ENCODE results near the gene PACSIN2.
"Not testable (repeated sequence)": the region's sequence is repeated elsewhere in the genome, so short reads cannot be mapped to it uniquely, and the experiment has no call there.

Gene PACSIN2

DNA sequence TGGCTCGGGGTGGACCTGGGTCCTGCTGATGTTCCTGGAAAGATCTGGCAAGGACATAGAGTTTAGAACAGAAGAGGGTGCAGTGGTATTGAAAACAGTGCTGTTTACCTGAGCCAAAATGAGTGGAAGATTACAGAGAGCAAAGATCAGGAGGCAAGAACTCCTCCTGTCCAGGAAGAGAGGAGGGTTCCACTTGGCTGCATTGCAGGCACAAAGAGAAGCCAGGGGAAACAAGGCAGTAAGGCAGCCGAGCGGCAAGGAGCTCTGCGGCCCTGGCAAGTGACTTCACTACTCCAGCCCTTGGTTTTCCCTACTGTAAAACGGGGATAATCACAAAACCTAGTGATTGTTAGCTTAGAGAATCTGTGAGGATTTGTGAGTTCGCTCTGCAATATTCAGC is 3.7 kb upstream of the PACSIN2 start:
- POLR2A ChIA-PET = no interaction called here
- CTCF ChIA-PET = no interaction called here
- DNase-seq (ENCODE audit: extremely low spot score) = no peak
- TF ChIP-seq FOXM1 (IDR thresholded peaks at IDR 0.05; ENCODE audit: borderline replicate concordance) (no peak), ZNF384 (IDR thresholded peaks at IDR 0.05) (no peak), NFRKB (IDR thresholded peaks at IDR 0.05) (no peak), LEF1 (IDR thresholded peaks at IDR 0.05; ENCODE audit: borderline replicate concordance) (no peak), L3MBTL2 (conservative IDR thresholded peaks at IDR 0.05) (no peak), TARDBP (IDR thresholded peaks at IDR 0.05) (no peak), ELF4 (IDR thresholded peaks at IDR 0.05) (no peak), SUZ12 (IDR thresholded peaks at IDR 0.05) (no peak), ARNT (IDR thresholded peaks at IDR 0.05) (no peak), CTBP1 (IDR thresholded peaks at IDR 0.05; ENCODE audit: borderline replicate concordance) (no peak), HDGF (IDR thresholded peaks at IDR 0.05; ENCODE audit: borderline replicate concordance) (no peak), FOXK2 (IDR thresholded peaks at IDR 0.05) (no peak), SP1 (IDR thresholded peaks at IDR 0.05) (no peak), BHLHE40 (IDR thresholded peaks at IDR 0.05; ENCODE audit: borderline replicate concordance) (no peak), FOXA1 (IDR thresholded peaks at IDR 0.05) (no peak)
- TF ChIP-seq, protein P1, sequence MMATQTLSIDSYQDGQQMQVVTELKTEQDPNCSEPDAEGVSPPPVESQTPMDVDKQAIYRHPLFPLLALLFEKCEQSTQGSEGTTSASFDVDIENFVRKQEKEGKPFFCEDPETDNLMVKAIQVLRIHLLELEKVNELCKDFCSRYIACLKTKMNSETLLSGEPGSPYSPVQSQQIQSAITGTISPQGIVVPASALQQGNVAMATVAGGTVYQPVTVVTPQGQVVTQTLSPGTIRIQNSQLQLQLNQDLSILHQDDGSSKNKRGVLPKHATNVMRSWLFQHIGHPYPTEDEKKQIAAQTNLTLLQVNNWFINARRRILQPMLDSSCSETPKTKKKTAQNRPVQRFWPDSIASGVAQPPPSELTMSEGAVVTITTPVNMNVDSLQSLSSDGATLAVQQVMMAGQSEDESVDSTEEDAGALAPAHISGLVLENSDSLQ (IDR thresholded peaks at IDR 0.05) = no peak

DNA sequence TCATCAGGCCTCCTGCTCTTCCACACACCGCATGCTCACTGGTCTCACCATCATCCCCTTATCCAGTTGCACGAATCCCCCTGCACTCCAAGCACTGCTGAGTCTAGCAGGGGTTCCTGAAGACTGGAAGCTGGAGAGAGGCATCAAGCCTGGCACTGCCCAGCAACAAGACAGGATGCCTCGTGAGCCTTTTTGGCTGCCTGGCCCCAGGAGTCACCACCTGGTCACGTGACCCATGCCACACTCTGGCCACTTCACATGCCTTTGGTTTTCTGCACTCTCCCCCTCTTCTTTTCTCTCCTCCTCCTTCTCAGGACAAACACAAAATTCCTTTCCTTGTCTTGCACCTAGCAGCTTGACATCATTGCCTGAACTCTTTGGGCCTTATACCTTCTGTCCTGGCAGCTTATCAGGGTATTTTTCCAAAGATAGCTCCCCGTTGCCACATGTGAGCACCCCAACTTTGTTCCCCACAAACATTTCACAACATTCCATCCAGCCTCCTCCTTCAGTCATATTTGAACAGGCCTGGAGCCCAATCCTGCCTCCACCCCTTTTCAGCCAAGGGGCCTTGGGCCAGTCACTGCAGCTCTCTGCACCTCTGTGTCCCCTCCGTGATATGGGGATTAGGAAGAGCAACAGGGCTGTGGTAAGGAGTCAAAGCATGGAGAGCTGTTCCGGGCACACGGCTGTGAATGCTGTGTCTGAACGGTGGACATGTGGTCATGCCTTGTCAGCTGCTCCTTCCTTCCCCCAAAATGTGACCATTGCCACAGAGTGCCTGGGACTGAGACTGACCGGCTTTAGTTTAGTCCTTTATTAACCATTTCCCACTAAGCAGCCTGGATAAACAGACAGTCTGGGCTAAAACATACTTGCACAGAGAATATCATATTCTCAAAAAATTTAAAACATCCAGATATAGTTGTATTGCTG is 2.8 kb upstream of the PACSIN2 start:
- ChIA-PET CTCF (interaction anchor here (1.1 kb wide), 1 partner anchor 16 kb away, joined by 3 read pairs; no protein-coding TSS in a partner anchor), POLR2A (no interaction called here)
- DNase-seq (ENCODE audit: extremely low spot score) = no peak
- no peak for TF ChIP-seq FOXK2 (IDR thresholded peaks at IDR 0.05)
- no peak for TF ChIP-seq CTBP1 (IDR thresholded peaks at IDR 0.05; ENCODE audit: borderline replicate concordance)
- TF ChIP-seq, protein P1 (IDR thresholded peaks at IDR 0.05) = no peak
- TF ChIP-seq BHLHE40 (IDR thresholded peaks at IDR 0.05; ENCODE audit: borderline replicate concordance) = no peak
- no peak for TF ChIP-seq FOXM1 (IDR thresholded peaks at IDR 0.05; ENCODE audit: borderline replicate concordance)
- no peak for TF ChIP-seq SUZ12 (IDR thresholded peaks at IDR 0.05)
- no peak for TF ChIP-seq ZNF384 (IDR thresholded peaks at IDR 0.05)
- TF ChIP-seq FOXA1 (IDR thresholded peaks at IDR 0.05) = no peak
- TF ChIP-seq NFRKB (IDR thresholded peaks at IDR 0.05) = no peak
- no peak for TF ChIP-seq HDGF (IDR thresholded peaks at IDR 0.05; ENCODE audit: borderline replicate concordance)
- no peak for TF ChIP-seq ARNT (IDR thresholded peaks at IDR 0.05)

DNA sequence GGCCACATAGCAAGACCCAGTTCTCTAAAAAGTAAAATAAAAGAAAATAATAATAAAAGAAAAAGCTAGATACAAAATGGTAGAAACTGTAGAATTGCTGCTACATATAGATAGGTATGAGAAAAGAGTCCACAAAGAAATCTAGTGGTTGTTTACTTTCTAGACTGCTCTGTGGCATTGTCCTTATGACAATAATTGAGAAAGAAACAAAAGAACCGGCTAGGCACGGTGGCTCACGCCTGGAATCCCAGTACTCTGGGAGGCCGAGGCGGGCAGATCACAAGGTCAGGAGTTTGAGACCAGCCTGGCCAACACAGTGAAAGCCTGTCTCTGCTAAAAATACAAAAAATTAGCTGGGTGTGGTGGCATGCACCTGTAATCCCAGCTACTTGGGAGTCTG is 1.2 kb upstream of the PACSIN2 start:
- DNase-seq (ENCODE audit: extremely low spot score); CTCF ChIA-PET: not testable (repeated sequence)
- POLR2A ChIA-PET = interaction anchor here (2.2 kb wide), 1 partner anchor 12 kb away, joined by 30 read pairs; no protein-coding TSS in a partner anchor

DNA sequence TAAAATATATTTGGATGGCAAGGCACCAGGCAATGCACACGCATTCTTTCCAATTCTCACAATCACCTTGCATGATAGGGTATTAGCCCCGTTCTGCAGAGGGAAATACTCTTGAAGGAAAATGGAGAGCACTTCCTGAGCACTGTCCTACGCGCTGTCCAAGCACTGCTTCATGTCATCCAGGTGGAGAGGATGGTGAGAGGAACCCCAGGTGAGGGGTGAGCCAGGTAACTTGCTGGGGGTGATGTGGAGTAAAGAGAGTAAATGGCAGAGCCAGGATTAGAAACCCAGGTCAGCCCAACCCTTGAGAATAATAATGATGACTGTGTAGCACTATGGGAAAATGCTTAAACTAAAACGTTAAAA is 711 bp upstream of the PACSIN2 start:
- ChIA-PET POLR2A (interaction anchor here (0.6 to 2.8 kb wide), 22 partner anchors 8 to 366 kb away, joined by 3 to 30 read pairs (median 4); partner anchors contain the start of gene CYB5R3), CTCF (interaction anchor here (1.0 kb wide), 1 partner anchor 24 kb away, joined by 5 read pairs; no protein-coding TSS in a partner anchor)
- DNase-seq (ENCODE audit: extremely low spot score) = no peak
- no peak for TF ChIP-seq ARNT (IDR thresholded peaks at IDR 0.05)
- TF ChIP-seq FOXM1 (IDR thresholded peaks at IDR 0.05; ENCODE audit: borderline replicate concordance) = no peak

DNA sequence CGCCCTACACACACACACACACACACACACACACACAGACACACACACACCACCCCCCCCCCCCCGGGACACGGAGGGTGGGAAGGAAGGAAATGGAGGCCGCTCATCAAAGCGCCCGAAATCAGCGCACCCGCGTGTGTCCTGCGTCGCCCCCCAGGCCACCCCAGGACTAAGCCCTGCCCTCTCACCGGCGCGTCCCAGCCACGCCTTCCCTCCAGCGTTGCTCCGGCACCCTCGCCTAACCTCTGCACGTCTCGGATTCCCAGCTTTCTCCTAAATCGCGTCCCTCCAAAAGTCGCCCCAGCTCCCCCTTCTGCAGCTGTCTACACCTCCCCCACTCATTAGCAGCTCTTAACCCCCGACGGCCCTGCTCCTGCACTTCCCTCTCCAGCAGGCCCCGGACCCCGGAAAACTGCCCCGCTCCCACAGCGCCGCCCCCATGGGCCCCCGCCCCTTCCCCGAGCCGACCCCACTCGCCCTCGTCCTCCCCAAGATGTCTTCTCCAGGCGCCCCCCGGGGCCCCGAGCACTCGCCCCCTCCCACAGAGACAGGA is 557 bp downstream of the PACSIN2 start:
- peak; percentile 49 for DNase-seq (ENCODE audit: extremely low spot score)
- POLR2A ChIA-PET = interaction anchor here (1.0 to 2.8 kb wide), 17 partner anchors 9 to 147 kb away, joined by 3 to 30 read pairs (median 3); no protein-coding TSS in a partner anchor
- TF ChIP-seq SP1 (IDR thresholded peaks at IDR 0.05) = no peak
- no peak for TF ChIP-seq SUZ12 (IDR thresholded peaks at IDR 0.05)
- no peak for TF ChIP-seq ARNT (IDR thresholded peaks at IDR 0.05)
- no peak for TF ChIP-seq LEF1 (IDR thresholded peaks at IDR 0.05; ENCODE audit: borderline replicate concordance)
- no peak for TF ChIP-seq TARDBP (IDR thresholded peaks at IDR 0.05)
- no peak for TF ChIP-seq NFRKB (IDR thresholded peaks at IDR 0.05)
- TF ChIP-seq ELF4 (IDR thresholded peaks at IDR 0.05) = no peak
- no peak for TF ChIP-seq ZNF384 (IDR thresholded peaks at IDR 0.05)
- no peak for TF ChIP-seq FOXK2 (IDR thresholded peaks at IDR 0.05)
- TF ChIP-seq, protein P1 (IDR thresholded peaks at IDR 0.05) = no peak
- no peak for TF ChIP-seq FOXA1 (IDR thresholded peaks at IDR 0.05)
- TF ChIP-seq L3MBTL2 (conservative IDR thresholded peaks at IDR 0.05) = no peak
- no peak for TF ChIP-seq HDGF (IDR thresholded peaks at IDR 0.05; ENCODE audit: borderline replicate concordance)
- no peak for TF ChIP-seq CTBP1 (IDR thresholded peaks at IDR 0.05; ENCODE audit: borderline replicate concordance)
- no peak for TF ChIP-seq BHLHE40 (IDR thresholded peaks at IDR 0.05; ENCODE audit: borderline replicate concordance)
- TF ChIP-seq FOXM1 (IDR thresholded peaks at IDR 0.05; ENCODE audit: borderline replicate concordance) = no peak
- CTCF ChIA-PET = no interaction called here

Measured in HEK293T (cell line).